NCI-H1930 (cell line): Measurements from ENCODE around the gene AP1B1.
"Not testable (repeated sequence)": the region's sequence is repeated elsewhere in the genome, so short reads cannot be mapped to it uniquely, and the experiment has no call there.

ENCODE experiments used
- DNase-seq, 2 experiments: peaks; one replicate each; lab custom pipeline; 2025; lab: John Stamatoyannopoulos, UW

AP1B1 gene

DNA sequence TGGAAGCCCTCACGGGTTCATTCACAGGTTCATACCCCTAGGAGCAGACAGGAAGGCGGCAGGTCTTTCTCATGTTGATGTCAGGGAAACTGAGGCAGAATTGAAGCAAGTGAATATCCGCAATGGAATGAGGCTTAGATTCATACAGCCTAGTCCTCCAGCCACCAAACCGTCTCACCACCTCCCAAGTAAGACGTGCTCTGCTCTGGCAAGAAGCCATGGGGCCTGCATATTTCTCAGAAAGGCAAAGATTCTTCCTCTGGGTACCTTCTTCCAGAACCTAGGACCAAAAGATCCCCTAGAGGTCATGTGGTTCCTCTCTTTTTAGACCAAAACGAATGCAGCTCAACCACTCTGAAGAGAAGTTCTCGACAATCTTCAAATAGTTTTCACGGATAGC is 1.7 kb downstream of the AP1B1 start:
- DNase-seq: no peak

DNA sequence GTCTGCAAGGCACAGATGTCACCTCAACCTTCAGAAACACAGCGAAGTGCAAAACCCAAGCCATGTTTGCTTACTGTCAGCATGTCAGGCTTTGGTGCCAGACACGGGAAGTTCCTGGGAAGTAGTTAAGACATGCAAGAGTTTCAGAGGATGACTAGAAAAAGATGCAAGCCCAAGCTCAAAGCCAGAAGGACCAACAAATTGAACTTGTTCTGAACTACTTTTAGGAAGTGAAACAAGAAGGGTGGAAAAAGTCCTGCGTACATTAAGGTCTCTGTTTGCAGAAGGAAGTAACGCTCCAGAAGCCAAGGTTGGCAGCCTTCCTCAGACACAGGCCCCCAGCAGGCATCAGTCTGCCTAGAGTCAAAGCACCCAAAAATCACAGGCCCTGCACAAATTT is 2.6 kb downstream of the AP1B1 start:
- DNase-seq: no peak

DNA sequence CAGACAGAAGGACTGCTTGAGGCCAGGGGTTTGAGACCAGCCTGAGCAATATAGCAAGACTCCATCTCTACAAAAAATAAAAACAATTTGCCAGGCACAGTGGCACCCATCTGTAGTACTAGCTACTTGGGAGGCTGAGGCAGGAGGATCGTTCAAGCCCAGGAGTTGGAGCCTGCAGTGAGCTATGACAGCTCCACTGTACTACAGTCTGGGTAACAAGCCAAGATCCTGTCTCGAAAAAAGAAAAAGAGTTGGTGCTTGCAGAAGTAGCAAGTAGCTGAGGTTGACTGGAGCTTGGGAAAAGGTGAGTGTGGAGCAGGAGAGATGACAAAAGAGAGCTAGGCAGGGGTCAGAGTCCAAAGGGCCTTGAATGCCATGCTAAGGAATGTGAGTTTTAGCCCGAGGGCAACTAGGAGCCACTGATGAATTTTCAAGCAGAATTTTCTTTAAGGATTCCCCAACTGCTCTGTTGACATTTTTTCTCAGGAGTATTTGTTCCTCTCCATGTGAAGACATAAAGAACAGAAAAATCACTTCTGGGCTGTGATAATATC is 3.1 kb downstream of the AP1B1 start:
- DNase-seq: no peak

DNA sequence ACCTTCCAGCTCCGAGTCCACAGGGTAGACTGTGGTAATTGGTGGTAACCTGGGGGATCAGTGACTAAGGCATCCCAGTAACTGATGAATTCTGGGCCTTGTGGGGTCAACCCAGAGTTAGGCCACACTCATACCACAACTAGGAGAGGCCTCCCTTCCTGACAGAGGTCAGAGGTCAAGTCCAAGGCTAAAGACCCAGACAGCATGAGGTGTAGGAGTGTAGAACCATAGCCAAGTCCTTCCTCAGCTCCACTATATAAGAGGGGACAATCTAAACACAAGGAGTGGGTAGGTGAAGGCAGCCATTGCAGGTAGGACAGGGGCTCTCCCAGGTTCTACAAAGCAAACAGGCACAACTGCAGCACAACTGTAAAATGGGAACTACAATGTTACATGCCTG is 4.6 kb downstream of the AP1B1 start:
- no peak for DNase-seq

DNA sequence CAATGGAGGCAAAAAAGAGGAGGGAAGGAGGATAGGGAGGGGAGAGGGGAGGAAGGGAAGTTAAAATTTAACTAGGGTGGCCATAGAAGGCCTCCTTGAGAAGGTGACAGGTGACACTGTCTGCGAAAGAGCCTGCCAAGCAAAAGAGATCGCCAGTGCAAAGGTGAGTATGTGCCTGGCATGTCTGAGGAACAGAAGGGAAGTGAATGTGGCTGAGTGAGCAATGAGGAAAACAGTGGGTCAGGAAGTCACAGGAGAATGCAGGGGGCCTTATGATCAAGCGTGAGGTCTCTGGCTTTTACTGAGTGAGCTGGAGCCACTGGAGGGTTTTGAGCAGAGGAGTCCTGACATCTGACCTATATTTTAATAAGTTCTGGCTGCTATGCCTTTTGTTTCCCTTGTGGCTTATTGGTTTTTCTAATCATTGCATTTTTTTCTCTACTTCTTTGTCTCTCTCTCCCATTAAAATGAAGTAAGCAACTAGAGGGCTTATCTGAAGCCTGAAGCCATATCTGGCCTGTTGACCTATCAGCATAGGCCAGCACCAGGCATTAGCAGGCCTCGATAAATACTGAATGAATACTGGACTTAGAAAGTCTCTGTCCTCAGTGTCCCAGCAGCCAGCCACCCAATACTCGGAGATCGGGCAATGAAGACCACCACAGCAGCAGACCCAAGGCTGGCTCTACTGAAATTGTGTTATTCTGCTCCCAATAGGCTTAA is 5.6 kb downstream of the AP1B1 start:
- no peak for DNase-seq

DNA sequence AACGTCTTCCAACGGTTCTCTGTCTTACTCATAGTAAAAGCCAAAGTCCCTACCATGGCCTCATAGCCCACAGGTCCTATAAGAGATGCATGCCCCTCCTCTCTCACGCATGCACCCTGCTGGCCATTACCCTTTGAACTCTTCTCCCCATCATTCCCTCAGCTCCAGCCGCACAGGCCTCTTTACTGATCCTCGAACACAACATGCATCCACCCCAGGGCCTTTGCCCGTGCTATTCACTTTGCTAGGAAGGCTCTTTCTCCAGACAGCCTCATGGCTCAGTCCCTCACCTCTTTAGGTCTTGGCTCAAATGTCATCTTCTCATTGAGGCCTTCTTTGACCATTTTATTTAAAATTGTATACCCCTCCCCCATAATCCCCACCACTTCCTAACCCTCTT is 7.5 kb downstream of the AP1B1 start:
- DNase-seq: no peak

DNA sequence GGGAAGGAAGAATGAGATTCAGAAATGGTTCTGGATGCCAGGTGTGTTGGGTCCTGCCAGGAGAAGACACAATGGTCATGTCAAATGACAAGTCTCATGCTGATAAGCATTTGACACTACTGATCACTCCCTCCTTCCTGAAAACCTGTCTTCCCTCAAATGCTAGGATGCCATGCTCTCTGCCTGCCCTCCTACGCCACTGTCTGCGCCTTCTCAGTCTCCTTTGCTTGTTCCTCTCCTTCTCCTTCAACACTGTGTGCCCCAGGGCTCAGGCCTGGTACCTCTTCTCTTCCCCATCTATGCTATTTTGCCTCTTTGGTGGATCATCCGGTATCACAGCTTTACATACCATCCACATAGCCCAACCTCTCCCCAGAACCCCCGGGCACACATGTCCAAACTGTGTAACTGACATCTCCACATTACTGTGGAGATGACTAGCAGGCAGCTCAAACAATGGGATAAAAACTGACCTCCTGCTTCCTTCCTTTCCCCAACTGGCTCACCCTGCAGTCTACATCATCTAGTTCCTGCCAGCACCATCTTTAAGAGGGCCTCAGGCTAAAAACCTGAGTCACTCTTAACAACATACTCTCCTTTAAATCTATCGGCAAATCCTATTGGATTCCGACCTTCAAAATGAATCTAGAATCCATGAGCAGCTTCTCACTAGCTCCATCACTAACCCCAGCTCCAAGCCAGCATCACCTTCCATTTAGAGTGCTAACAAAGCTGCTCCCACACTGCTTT is 8.2 kb downstream of the AP1B1 start:
- no peak for DNase-seq

DNA sequence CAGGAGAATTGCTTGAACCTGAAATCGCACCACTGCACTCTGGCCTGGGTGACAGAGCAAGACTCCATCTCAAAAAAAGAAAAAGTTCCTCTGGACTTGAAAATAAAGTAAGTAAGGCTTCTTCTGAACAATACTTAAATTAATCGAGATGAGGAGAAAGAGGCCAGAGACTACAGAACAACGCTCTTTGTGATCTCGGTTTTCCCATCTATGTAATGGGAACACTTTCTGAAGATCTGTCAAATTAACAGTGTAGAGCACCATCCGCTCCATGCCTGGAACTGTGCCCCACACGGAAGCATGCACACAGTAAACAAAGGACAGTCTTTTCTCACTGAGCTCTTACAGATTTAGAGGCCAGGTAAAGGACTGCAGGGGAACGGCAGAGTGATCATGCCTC is 9.1 kb downstream of the AP1B1 start:
- DNase-seq: no peak

DNA sequence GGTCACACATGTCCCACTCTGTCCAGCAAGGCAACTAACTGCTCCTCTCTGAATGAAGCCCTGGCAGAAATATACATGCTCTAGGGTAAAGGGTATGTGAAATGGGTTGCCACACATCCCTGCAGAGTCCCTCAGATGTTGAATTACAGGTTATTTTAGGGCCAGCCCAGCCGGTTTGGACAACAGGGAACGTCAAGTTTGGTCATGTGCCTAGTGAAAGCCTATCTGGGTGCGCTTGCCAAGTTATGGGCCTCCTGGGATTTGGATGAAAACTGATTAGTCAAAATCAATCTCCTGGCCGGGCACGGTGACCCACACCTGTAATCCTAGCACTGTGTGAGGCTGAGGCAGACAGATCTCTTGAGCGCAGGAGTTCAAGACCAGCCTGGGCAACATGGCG is 10.4 kb downstream of the AP1B1 start:
- no peak for DNase-seq

DNA sequence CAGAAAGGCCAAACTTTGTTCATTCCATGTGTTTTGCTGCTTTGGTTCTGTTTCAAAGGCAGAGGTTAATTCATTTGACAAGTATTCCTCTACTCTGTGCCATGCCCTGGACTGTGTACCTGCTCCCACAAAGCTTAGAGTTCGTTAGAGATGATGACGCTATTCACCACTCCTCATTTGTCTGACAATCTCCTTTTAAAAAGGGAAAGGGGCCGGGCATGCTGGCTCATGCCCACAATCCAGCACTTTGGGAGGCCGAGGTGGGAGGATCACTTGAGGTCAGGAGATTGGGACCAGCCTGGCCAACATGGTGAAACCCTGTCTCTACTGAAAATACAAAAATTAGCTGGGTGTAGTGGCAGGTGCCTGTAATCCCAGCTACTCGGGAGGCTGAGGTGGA is 11.7 kb downstream of the AP1B1 start:
- DNase-seq: not testable (repeated sequence)

DNA sequence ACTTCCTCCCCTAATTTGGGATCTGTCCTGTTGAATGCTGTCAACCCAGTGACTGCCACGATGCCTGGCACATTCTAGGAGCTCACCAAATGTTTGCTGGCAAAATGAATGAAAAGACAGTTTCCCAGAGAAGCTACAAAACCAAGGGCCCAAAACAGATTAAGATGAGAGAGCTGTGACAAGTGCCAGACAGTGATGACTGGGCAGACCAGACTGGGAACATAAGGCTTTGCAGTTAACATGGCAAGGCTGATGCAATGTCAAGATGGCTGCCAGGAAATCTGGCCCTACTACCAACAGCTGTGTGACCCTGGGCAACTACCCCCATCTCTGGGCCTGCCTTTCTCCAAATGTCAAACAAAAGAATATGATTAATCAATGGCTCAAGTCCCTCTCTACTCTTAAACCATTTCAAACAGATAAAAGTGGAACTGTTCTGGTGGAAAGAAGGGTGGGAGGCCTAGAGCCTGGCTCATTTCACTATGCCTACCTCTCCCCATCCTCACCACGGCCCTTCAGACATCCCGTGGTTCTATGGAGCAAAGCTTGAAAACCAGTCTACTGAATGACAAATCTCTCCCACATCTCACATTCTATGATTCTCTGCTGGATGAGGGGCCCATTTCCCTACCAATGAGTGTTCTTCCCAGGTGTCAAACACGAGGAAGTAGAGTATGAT is 12.8 kb downstream of the AP1B1 start:
- DNase-seq: no peak

DNA sequence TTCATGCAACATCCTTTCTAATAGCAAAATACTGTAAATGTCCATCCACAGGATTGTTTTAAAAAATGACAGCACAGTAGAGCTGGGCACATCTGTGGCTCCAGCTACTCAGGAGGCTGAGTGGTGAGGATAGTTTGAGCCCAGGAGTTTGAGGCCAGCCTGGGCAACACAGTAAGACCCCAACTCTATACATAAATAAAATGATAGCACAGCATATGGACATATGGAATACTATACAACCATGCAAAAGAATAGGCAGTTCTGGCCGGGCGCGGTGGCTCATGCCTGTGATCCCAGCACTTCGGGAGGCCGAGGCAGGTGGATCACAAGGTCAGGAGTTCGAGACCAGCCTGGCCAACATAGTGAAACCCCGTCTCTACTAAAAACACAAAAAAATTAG is 13.6 kb downstream of the AP1B1 start:
- not testable (repeated sequence) for DNase-seq

DNA sequence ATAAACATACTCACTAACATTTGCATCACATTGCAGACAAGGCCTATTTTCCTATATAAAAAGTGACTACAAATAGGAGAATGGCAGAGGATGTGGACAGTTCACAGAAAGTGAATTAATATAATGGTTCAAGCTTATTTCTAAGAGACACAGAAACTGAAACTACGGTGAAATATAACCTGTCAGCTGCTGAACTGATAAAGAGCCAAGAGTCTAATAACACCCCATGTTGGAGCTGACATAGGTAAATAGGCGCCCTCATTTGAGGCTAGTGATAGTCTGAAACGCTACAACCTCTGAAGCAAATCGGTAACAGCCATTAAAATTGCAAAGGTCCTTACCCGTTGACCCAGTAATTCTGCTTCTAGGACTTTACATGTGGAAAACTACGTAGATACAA is 14.0 kb downstream of the AP1B1 start:
- no peak for DNase-seq

DNA sequence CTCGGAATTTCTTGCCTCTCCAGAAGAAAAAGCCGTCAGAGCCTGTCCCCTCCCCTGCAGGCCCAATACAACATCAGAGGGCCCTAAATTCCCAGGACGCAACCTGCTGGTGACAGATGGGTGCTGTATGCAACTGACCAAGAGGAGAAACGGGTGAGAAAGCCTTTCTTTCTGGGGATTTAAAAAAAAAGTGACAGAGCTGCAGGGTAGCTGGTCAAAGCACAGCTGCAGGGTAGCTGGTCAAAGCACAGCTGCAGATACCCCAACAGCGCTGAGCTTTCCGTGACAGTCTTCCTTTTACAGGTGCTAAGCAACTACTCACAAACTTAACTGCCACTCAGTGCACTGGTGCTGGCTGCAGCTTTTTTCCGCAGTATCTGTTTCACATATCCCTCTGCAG is 17.8 kb downstream of the AP1B1 start:
- DNase-seq: no peak

DNA sequence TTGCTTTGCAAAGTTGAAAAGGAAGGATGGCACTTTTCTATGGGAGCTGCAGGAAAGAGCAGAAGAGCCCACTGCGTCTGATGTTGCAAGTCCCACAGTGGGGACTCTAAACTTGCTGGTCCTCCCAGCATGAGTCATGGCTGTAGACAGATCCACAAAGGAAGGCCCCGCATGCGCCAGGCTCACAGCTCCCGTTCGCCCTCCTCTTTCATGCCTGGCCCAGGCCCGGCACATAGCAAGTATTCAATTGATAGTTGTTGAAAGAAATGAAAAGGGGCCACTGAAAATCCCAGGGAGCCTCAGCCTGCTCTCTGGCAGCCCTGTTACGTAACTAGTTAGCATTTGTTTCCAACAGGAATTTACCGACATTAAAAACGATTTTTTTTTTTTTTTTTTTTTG is 18.9 kb downstream of the AP1B1 start:
- no peak for DNase-seq

DNA sequence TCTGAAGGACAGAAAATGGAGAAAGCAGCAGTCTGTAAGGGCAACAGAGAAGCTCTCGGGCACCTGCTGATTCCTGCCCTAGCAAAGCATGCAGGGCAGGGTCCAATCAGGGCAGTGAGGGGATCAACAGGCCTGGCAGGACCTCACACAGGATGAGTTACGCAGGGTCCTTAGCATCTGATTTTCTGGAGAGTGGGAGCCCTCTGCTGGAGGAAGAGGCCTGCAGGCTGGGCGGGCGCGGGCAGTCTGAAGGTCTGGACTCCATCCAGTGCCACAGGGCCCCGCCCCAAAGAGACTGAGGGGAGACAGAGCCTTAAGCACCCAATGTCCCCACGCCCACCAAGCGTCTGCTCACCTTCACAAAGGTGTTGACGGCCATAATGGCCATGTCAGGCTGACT is 28.9 kb downstream of the AP1B1 start:
- no peak for DNase-seq

DNA sequence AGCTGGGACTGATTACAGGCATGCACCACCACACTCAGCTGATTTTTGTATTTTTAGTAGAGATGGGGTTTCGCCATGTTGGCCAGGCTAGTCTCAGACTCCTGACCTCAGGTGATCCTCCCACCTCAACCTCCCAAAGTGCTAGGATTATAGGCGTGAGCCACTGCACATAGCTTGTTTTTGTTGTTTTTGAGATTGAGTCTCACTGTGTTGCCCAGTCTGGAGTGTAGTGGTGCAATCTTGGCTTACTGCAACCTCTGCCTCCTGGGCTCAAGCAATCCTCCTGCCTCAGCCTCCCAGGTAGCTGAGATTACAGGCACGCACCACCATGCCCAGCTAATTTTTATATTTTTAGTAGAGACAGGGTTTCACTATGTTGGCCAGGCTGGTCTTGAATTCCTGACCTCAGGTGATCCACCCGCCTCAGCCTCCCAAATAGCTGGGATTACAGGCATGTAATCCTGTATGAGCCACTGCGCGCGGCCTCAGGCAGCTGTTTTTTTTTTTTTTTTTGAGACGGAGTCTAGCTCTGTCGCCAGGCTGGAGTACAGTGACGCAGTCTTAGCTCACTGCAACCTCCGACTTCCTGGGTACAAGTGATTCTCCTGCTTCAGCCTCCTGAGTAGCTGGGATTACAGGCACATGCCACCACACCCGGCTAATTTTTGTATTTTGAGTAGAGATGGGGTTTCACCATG is 31.0 kb downstream of the AP1B1 start:
- not testable (repeated sequence) for DNase-seq

DNA sequence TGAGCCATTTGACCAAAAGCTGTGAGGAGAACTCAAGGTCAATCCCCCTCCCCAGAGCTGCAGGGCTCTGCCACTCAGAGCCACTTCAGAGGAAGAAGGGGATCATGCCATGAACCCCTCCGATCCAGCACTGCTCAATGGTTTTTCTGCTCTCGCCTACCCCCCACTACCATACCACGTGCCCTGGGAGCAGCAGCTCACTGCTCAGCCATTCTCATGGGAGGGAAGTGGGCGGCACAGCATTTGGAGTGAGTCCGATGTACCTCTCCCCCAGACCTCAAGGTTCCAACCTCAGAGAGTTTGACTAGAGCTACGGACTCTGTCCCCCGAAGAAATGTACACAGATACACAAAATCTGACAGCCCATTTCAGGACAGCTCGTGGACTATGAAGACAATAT is 34.5 kb downstream of the AP1B1 start:
- no peak for DNase-seq

DNA sequence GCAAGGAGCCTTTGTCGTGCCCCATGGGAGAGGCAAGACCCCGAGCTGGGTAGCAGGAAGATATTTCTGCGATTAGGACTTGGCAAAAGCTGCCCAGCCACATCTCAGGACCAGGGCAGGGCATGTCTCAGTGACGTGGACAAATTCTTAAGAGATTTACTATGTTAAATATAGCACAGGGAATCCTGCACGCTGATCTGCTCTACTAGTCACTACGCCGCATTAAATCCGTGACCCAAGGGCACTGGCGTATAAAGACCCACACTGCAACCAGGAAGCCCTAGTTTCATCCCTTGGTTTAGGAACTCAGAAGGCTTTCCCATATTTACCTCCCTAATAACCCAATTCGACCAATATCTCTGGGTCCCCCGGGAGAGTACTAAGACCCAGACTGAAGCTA is 35.1 kb downstream of the AP1B1 start:
- DNase-seq: no peak

DNA sequence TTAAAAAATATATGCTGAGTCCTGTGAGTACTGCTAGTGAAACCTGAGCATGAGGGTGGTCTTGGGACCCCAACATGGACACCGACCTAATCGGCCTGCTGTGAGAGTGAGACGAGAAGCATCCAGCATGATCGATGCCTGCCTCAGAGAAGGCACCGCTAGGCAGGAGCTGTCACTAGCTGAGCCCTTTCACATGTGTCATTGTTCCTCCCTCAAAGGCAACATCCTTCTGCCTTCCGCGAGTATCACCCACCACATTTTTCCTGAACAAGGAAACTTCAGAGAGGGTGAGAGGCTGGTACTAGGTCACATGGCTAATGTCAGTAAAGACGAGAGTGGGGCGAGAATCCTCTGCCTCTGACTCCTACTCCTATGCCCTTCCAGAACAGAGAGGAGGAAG is 35.6 kb downstream of the AP1B1 start:
- no peak for DNase-seq

DNA sequence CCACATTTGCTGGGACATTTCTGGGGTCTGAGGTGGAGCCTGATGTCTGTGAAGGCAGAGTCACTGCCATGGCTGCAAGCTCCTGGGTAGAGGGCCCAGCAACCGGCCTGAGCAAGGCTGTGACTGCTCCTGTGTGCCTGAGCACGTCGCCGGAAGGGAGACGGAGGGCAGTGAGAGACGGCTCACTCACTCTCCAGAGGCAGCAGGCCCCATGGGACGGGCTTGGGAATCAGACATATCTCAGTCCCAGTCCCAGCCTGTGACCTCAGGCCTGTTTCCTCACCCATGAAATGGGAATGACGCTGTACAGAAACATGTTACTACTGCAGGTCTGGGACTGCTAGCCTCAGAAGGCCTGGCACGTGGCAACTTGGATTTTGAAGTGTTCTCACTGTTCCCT is 36.5 kb downstream of the AP1B1 start:
- no peak for DNase-seq

DNA sequence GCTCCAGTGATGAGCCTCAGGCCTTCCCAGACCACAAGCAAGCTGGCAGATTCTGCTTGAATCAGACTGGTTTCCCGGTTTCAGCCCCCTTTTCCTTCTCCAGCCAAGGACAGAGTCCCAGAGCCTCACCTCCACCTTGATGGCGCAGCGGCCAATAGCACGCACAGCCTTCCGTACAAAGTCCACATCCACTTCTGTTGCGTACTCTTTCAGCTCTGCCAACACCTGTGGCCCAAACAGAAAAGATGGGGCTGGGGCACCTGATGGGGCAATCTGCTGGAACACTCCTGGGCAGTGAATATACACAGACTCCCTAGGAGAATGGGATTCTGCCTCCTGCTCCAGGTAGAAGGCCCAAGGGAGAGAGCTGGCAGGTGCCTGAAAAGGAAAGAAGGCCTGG is 37.3 kb downstream of the AP1B1 start:
- DNase-seq: no peak
